GM23248 (cell line): ENCODE results near the gene SPEG. TPM values are rescaled to one million over a fixed set of nuclear protein-coding genes. Genes with fewer than 3 reads are reported as not detected.
"Not testable (repeated sequence)": the region's sequence is repeated elsewhere in the genome, so short reads cannot be mapped to it uniquely, and the experiment has no call there.

Experiments
- DNase-seq: peaks from one replicate; pipeline ENCODE4 v3.0.0-alpha.2; 2015
- H2AFZ ChIP-seq: fragments of 200-600 bp; sonication (generic); 2 replicates; pipeline ENCODE4 v1.6.1; 2016; ENCODE audit warnings: antibody characterized with exemption
- H3F3A ChIP-seq: fragments of 200-600 bp; sonication (generic); 2 replicates; pipeline ENCODE4 v1.6.1; 2016; ENCODE audit warnings: mild to moderate bottlenecking, antibody characterized with exemption, mixed run types; ENCODE audit not compliant: insufficient read depth
- H3K27ac ChIP-seq: fragments of 200-600 bp; sonication (generic); 2 replicates; pipeline ENCODE4 v1.5.1; 2016; ENCODE audit warnings: mild to moderate bottlenecking
- H3K27me3 ChIP-seq: fragments of 200-600 bp; sonication (generic); replicated peaks from 2 replicates; pipeline ENCODE4 v1.6.1; 2016; ENCODE audit warnings: mild to moderate bottlenecking; ENCODE audit not compliant: insufficient read depth
- H3K36me3 ChIP-seq: fragments of 200-600 bp; sonication (generic); 2 replicates; pipeline ENCODE4 v1.6.1; 2016; ENCODE audit warnings: low read depth, mild to moderate bottlenecking
- H3K4me1 ChIP-seq: fragments of 200-600 bp; sonication (generic); 2 replicates; pipeline ENCODE4 v1.6.1; 2016; ENCODE audit warnings: mild to moderate bottlenecking; ENCODE audit not compliant: insufficient read depth
- H3K4me2 ChIP-seq: fragments of 200-600 bp; sonication (generic); one replicate; pipeline ENCODE4 v1.6.1; 2016; ENCODE audit warnings: mild to moderate bottlenecking; ENCODE audit not compliant: unreplicated experiment
- H3K4me3 ChIP-seq: fragments of 200-600 bp; sonication (generic); 2 replicates; pipeline ENCODE4 v1.5.1; 2016; ENCODE audit warnings: mild to moderate bottlenecking
- H3K79me2 ChIP-seq: fragments of 200-600 bp; sonication (generic); 2 replicates; pipeline ENCODE4 v1.6.1; 2016; ENCODE audit warnings: mild to moderate bottlenecking; ENCODE audit not compliant: insufficient read depth
- H3K9ac ChIP-seq: fragments of 200-600 bp; sonication (generic); 2 replicates; pipeline ENCODE4 v1.6.1; 2016; ENCODE audit warnings: mild to moderate bottlenecking
- H3K9me2 ChIP-seq: fragments of 200-600 bp; sonication (generic); 2 replicates; pipeline ENCODE4 v1.6.1; 2016; ENCODE audit warnings: mixed run types, mild to moderate bottlenecking, moderate library complexity; ENCODE audit not compliant: insufficient read depth
- H3K9me3 ChIP-seq: fragments of 200-600 bp; sonication (generic); one replicate; pipeline ENCODE4 v1.6.1; 2017; ENCODE audit warnings: low read depth
- H4K20me1 ChIP-seq: fragments of 200-600 bp; sonication (generic); 2 replicates; pipeline ENCODE4 v1.6.0; 2016; ENCODE audit not compliant: insufficient read depth
- EZH2 ChIP-seq: fragments of 200-600 bp; sonication (generic); IDR thresholded peaks from 2 replicates; pipeline ENCODE4 v1.6.1; 2018; ENCODE audit warnings: antibody characterized with exemption, mild to moderate bottlenecking; ENCODE audit not compliant: insufficient read depth, poor library complexity, severe bottlenecking
- EZH2phosphoT487 ChIP-seq: fragments of 200-600 bp; sonication (generic); IDR thresholded peaks from 2 replicates; pipeline ENCODE4 v1.6.1; 2018; ENCODE audit warnings: antibody characterized with exemption, moderate library complexity, mild to moderate bottlenecking, low read depth; ENCODE audit not compliant: insufficient read depth
- WGBS, 2 experiments: methylation state at CpG; one replicate each; pipeline ENCODE4 v1.1.6; 2015 to 2017; ENCODE audit warnings: low lambda C conversion rate in 2 of 2, low coverage in 1 of 2; ENCODE audit errors: missing lambda C conversion rate in 2 of 2; 5-methylcytosine and 5-hydroxymethylcytosine counted together
- in situ Hi-C: fragments of 300-500 bp; cut with MboI; formaldehyde crosslinking; loops from 2 replicates; pipeline ENCODE4 v1.15.0; 2020
- polyA plus RNA-seq: library from polyadenylated mRNA; unstranded; fragments of >200 nt; fragmentation: Nextera tagmentation; extraction: Ambion mirVana; gene quantifications from 2 replicates; pipeline ENCODE4 v1.2.1, GENCODE V29; 2016
- total RNA-seq: library from RNA; depleted of rRNA; stranded (reverse); fragments of >200 nt; shearing (Covaris generic); gene quantifications from 2 replicates; pipeline ENCODE4 v1.2.3, GENCODE V29; 2014

The SPEG gene
- total and polyA plus RNA-seq, 2 experiments from 2014 or later: 9.4 to 26.5 TPM

GRCh38 chr2:219387306-219388120, 47.1 kb upstream of the SPEG start, which contains the start of gene DNPEP:
TSS of gene DNPEP (minus strand) at chr2:219387912. CDS start at chr2:219387794, 118 bp downstream.
- Histone ChIP-seq H3K27me3 (no peaks in the 10 kb centered on the region), H2AFZ (peak within 1 kb of the TSS; percentile 93), H3K4me1 (peaks cover 6% of the 10 kb centered on the region; the same call in 1 of the 2 replicates), H3K9me3 (no peaks in the 10 kb centered on the region), H3K36me3 (peaks cover 5% of the 10 kb centered on the region; the same call in 1 of the 2 replicates), H3K9ac (peak within 1 kb of the TSS; percentile 89), H3K4me2 (peak within 1 kb of the TSS; percentile 77), H3F3A (no peaks in the 10 kb centered on the region), H3K79me2 (peaks cover 6% of the 10 kb centered on the region), H3K27ac (peak within 1 kb of the TSS; percentile 84), H3K9me2 (no peaks in the 10 kb centered on the region), H3K4me3 (peak within 1 kb of the TSS; percentile 76), H4K20me1 (no peaks in the 10 kb centered on the region)
- no peak for TF ChIP-seq EZH2phosphoT487
- WGBS, 2 experiments: 1 to 3% methylated on average over 43 to 59 of the region's 76 CpGs
- peak; percentile 97 for DNase-seq
- in situ Hi-C loops: no loop called here

- DNase-seq: peak; percentile 99
- Histone ChIP-seq H3K9ac (peak overlapping the region; percentile 58), H3K79me2 (peaks cover 6% of the 10 kb centered on the region), H3K4me2 (peak overlapping the region; percentile 56), H3K9me2 (no peaks in the 10 kb centered on the region), H3K36me3 (peaks cover 5% of the 10 kb centered on the region; the same call in 1 of the 2 replicates), H3K27ac (0 out of 2 replicates have a peak overlapping the region, but pooled peaks have one; percentile 6), H3K9me3 (no peaks in the 10 kb centered on the region), H3K4me1 (peaks cover 6% of the 10 kb centered on the region; the same call in 1 of the 2 replicates), H4K20me1 (no peaks in the 10 kb centered on the region), H3K27me3 (no peaks in the 10 kb centered on the region), H3K4me3 (peak overlapping the region; percentile 58), H3F3A (no peaks in the 10 kb centered on the region), H2AFZ (peak overlapping the region; percentile 93)
- WGBS, 2 experiments: 5 to 9% methylated on average over 19 to 70 of the region's 78 CpGs
- in situ Hi-C loops: no loop called here
- TF ChIP-seq EZH2phosphoT487 (no peak), EZH2 (no peak)
These were observed 46.3 kb upstream of the SPEG start for GRCh38 chr2:219388121-219388906.

DNA sequence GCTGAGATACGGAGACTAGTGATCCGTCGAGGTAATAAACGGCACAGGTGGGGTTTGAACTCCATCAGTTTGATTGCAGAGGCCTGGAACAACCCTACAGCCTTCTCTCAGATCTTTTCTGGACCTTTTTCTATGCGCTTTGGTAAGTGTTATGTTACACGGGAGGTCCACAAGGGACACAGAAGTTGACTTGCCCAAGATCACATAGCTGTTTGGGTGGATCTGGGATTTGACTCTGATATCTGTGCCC, 45.8 kb upstream of the SPEG start:
- Histone ChIP-seq H3K36me3 (peaks cover 5% of the 10 kb centered on the region; the same call in 1 of the 2 replicates), H3K9ac (peak overlapping the region; percentile 58), H2AFZ (peak overlapping the region; percentile 93), H3K9me3 (no peaks in the 10 kb centered on the region), H3K4me3 (peak overlapping the region; percentile 58), H3K9me2 (no peaks in the 10 kb centered on the region), H3K27me3 (no peaks in the 10 kb centered on the region), H3F3A (no peaks in the 10 kb centered on the region), H3K79me2 (peaks cover 6% of the 10 kb centered on the region), H3K4me2 (peak overlapping the region; percentile 56), H3K4me1 (peaks cover 6% of the 10 kb centered on the region; the same call in 1 of the 2 replicates), H3K27ac (0 out of 2 replicates have a peak overlapping the region, but pooled peaks have one; percentile 6), H4K20me1 (no peaks in the 10 kb centered on the region)
- 13 to 16% methylated on average over 6 of the region's 6 CpGs for WGBS, 2 experiments
- TF ChIP-seq EZH2phosphoT487 (no peak), EZH2 (no peak)
- DNase-seq: no peak
- in situ Hi-C loops: no loop called here

DNA sequence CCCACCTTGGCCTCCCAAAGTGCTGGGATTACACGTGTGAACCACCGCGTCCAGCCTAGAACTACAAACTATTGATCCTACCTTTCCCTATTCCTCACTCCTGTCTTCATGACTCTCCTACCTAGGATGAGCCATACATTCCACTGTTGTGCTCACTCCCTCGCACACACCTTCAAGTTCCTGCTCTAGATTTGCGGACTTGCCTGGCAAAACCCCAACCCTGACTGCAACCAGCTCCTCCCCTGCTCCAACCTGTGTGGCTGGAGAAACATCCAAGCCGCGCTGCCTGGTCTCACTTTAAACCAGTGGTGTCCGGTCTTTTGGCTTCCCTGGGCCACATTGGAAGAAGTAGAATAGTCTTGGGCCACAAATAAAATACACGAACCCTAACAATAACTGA, 41.9 kb upstream of the SPEG start:
- 82 to 84% methylated on average over 9 of the region's 9 CpGs for WGBS, 2 experiments
- 0 out of 2 replicates have a peak, but pooled peaks cover 3% of the 10 kb centered on the region for H3F3A ChIP-seq
- H3K4me1 ChIP-seq: peaks cover 7% of the 10 kb centered on the region
- in situ Hi-C loops: no loop called here
- no peak overlapping the region for H3K4me3 ChIP-seq
- no peaks in the 10 kb centered on the region for H3K9me3 ChIP-seq
- TF ChIP-seq EZH2: no peak
- TF ChIP-seq EZH2phosphoT487: no peak
- no peak for DNase-seq
- H3K27ac ChIP-seq: no peak overlapping the region
- no peaks in the 10 kb centered on the region for H3K27me3 ChIP-seq
- no peaks in the 10 kb centered on the region for H3K79me2 ChIP-seq
- H2AFZ ChIP-seq: no peak overlapping the region
- no peaks in the 10 kb centered on the region for H3K36me3 ChIP-seq
- no peak overlapping the region for H3K4me2 ChIP-seq
- no peak overlapping the region for H3K9ac ChIP-seq
- H3K9me2 ChIP-seq: no peaks in the 10 kb centered on the region
- H4K20me1 ChIP-seq: no peaks in the 10 kb centered on the region

DNA sequence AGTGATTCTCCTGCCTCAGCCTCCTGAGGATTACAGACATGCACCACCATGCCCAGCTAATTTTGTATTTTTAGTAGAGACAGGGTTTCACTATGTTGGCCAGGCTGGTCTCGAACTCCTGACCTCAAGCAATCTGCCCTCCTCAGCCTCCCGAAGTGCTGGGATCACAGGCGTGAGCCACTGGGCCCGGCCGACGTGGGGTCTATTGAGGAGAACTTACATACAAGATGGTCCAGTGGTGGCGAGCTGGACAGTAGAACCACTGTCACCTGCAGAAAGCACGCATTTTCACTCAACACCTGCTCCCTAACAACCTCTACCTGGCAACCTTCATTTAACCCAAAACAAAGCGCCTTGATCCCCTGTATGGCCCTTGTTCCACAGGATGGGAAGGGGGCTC, 39.6 kb upstream of the SPEG start:
- in situ Hi-C loops: not testable (repeated sequence)
- WGBS, 2 experiments: 79 to 80% methylated on average over 9 of the region's 9 CpGs

More for the DNA sequence above, 39.6 kb upstream of the SPEG start:
- H3K9ac ChIP-seq, H3K9me2 ChIP-seq, H3K27ac ChIP-seq, H3K4me2 ChIP-seq, H3K9me3 ChIP-seq, DNase-seq, H4K20me1 ChIP-seq, H3K27me3 ChIP-seq, H2AFZ ChIP-seq, H3K79me2 ChIP-seq, H3F3A ChIP-seq, H3K4me3 ChIP-seq, H3K36me3 ChIP-seq: not testable (repeated sequence)
- H3K4me1 ChIP-seq: peaks cover 12% of the 10 kb centered on the region
